Progenitor cell of endocrine pancreas (in vitro differentiated cells): ENCODE data around the gene GINS3. TPM values are rescaled to one million over a fixed set of nuclear protein-coding genes. Genes with fewer than 3 reads are reported as not detected.

Source experiments
- DNase-seq: peaks from one replicate; pipeline ENCODE4 v3.0.0; 2021; ENCODE audit warnings: low spot score; ENCODE audit not compliant: unreplicated experiment
- H3K27ac Mint-ChIP-seq: 2 replicates; pipeline ENCODE4 v1.8.0; 2021; ENCODE audit warnings: mild to moderate bottlenecking, moderate library complexity, mixed read lengths
- H3K27me3 Mint-ChIP-seq: 2 replicates; pipeline ENCODE4 v1.8.0; 2021; ENCODE audit warnings: mixed read lengths
- H3K36me3 Mint-ChIP-seq: 2 replicates; pipeline ENCODE4 v1.8.0; 2022; ENCODE audit warnings: mixed read lengths; ENCODE audit not compliant: insufficient read depth
- H3K4me1 Mint-ChIP-seq: 2 replicates; pipeline ENCODE4 v1.8.0; 2021; ENCODE audit warnings: low read depth, mixed read lengths
- H3K4me3 Mint-ChIP-seq: 2 replicates; pipeline ENCODE4 v1.8.0; 2021; ENCODE audit warnings: low read depth, mild to moderate bottlenecking, moderate library complexity, mixed read lengths
- H3K9me3 Mint-ChIP-seq: 2 replicates; pipeline ENCODE4 v1.8.0; 2021; ENCODE audit warnings: low read depth, mixed read lengths
- CTCF ChIP-seq: fragments of 200-600 bp; sonication (generic); IDR thresholded peaks from one replicate; pipeline ENCODE4 v1.5.0; 2021; ENCODE audit warnings: antibody characterized with exemption, mild to moderate bottlenecking; ENCODE audit not compliant: unreplicated experiment
- long read RNA-seq: library from polyadenylated mRNA; unstranded; transcript quantifications from one replicate; pipeline ENCODE4 v2.0.0, GENCODE V29; 2020
- total RNA-seq: library from RNA; stranded (reverse); gene quantifications from 2 replicates; pipeline ENCODE4 v1.2.1, GENCODE V29; 2021

GINS3 gene
- 9.5 and 9.9 TPM in 2 replicates for total RNA-seq
- long read RNA-seq, transcript GINS3-202 (2 exons, 1,932 nt), result minor isoform, 12 of 42 reads
- long read RNA-seq, transcript GINS3-201 (3 exons, 2,274 nt), result major isoform, 25 of 42 reads
- long read RNA-seq, partial matches to known transcripts, result 1 of 42 reads
- long read RNA-seq, other reads (novel, unspliced or antisense), result 1 of 42 reads

GRCh38 chr16:58392215-58393137 lies at the start of gene GINS3:
Gene GINS3, plus strand, starts transcription at chr16:58392471. Its CDS starts 131 bp downstream, at chr16:58392602.
- H3K27ac Mint-ChIP-seq, result peak within 1 kb of the TSS; percentile 95
- TF ChIP-seq CTCF, result no peak
- H3K36me3 Mint-ChIP-seq, result peaks cover 7% of the 10 kb centered on the region
- peak; percentile 61 for DNase-seq
- peaks cover 29% of the 10 kb centered on the region for H3K27me3 Mint-ChIP-seq
- H3K4me1 Mint-ChIP-seq, result no peaks in the 10 kb centered on the region
- no peaks in the 10 kb centered on the region for H3K9me3 Mint-ChIP-seq
- H3K4me3 Mint-ChIP-seq, result peak within 1 kb of the TSS; percentile 97

GRCh38 chr16:58343562-58343961 lies 48.7 kb upstream of the GINS3 start:
- no peaks in the 10 kb centered on the region for H3K9me3 Mint-ChIP-seq

GRCh38 chr16:58345574-58346354 lies 46.5 kb upstream of the GINS3 start:
- TF ChIP-seq CTCF, result no peak
- H3K27ac Mint-ChIP-seq, result no peak overlapping the region
- no peaks in the 10 kb centered on the region for H3K4me1 Mint-ChIP-seq
- peaks cover 8% of the 10 kb centered on the region for H3K27me3 Mint-ChIP-seq
- no peaks in the 10 kb centered on the region for H3K36me3 Mint-ChIP-seq
- H3K9me3 Mint-ChIP-seq, result no peaks in the 10 kb centered on the region
- H3K4me3 Mint-ChIP-seq, result no peak overlapping the region
- DNase-seq, result no peak

More at GRCh38 chr16:58343562-58343961, 48.7 kb upstream of the GINS3 start:
- no peak for DNase-seq
- Mint-ChIP-seq H3K27ac (no peak overlapping the region), H3K27me3 (peaks cover 8% of the 10 kb centered on the region), H3K4me1 (no peaks in the 10 kb centered on the region), H3K36me3 (no peaks in the 10 kb centered on the region), H3K4me3 (no peak overlapping the region)
- TF ChIP-seq CTCF, result no peak

- DNase-seq, result no peak
- H3K9me3 Mint-ChIP-seq, result no peaks in the 10 kb centered on the region
- peak overlapping the region; percentile 67 for H3K27ac Mint-ChIP-seq
- peaks cover 8% of the 10 kb centered on the region for H3K27me3 Mint-ChIP-seq
- TF ChIP-seq CTCF, result no peak
- no peaks in the 10 kb centered on the region for H3K36me3 Mint-ChIP-seq
- H3K4me1 Mint-ChIP-seq, result no peaks in the 10 kb centered on the region
- no peak overlapping the region for H3K4me3 Mint-ChIP-seq
Observed at GRCh38 chr16:58346831-58347371, 45.4 kb upstream of the GINS3 start.

GRCh38 chr16:58348986-58349385 lies 43.3 kb upstream of the GINS3 start:
- TF ChIP-seq CTCF, result no peak
- no peaks in the 10 kb centered on the region for H3K36me3 Mint-ChIP-seq
- H3K4me3 Mint-ChIP-seq, result no peak overlapping the region
- no peaks in the 10 kb centered on the region for H3K9me3 Mint-ChIP-seq
- H3K27ac Mint-ChIP-seq, result no peak overlapping the region
- no peak for DNase-seq
- H3K4me1 Mint-ChIP-seq, result no peaks in the 10 kb centered on the region
- H3K27me3 Mint-ChIP-seq, result peaks cover 11% of the 10 kb centered on the region
